Stimulated activated naive CD8-positive, alpha-beta T cell treated with anti-CD3 and anti-CD28 coated beads, Interleukin-15, Interleukin-2, amounts not matched to agents 100 ng/mL and 50 ng/mL, for 24 hours (primary cell): Measurements from ENCODE around the gene ADCY7.
"Not testable (repeated sequence)": the region's sequence is repeated elsewhere in the genome, so short reads cannot be mapped to it uniquely, and the experiment has no call there.

ENCODE experiments used
- H3K27ac Mint-ChIP-seq: one replicate; pipeline ENCODE4 v1.8.0; 2021; ENCODE audit warnings: mild to moderate bottlenecking, mixed read lengths
- H3K27me3 Mint-ChIP-seq: one replicate; pipeline ENCODE4 v1.8.0; 2021; ENCODE audit warnings: mixed read lengths
- H3K36me3 Mint-ChIP-seq: one replicate; pipeline ENCODE4 v1.8.0; 2021; ENCODE audit warnings: low read depth, mixed read lengths
- H3K4me1 Mint-ChIP-seq: one replicate; pipeline ENCODE4 v1.8.0; 2021; ENCODE audit warnings: low read depth, mixed read lengths
- H3K4me3 Mint-ChIP-seq: one replicate; pipeline ENCODE4 v1.8.0; 2021; ENCODE audit warnings: mild to moderate bottlenecking, mixed read lengths
- H3K9me3 Mint-ChIP-seq: one replicate; pipeline ENCODE4 v1.8.0; 2021; ENCODE audit warnings: mixed read lengths

Gene ADCY7

GRCh38 chr16:50331570-50331969 is 65.2 kb downstream of the ADCY7 start:
- Mint-ChIP-seq H3K27me3 (no peaks in the 10 kb centered on the region), H3K4me3 (no peak overlapping the region), H3K27ac (no peak overlapping the region), H3K36me3 (peaks cover 61% of the 10 kb centered on the region), H3K9me3 (no peaks in the 10 kb centered on the region), H3K4me1 (peaks cover 26% of the 10 kb centered on the region)

DNA sequence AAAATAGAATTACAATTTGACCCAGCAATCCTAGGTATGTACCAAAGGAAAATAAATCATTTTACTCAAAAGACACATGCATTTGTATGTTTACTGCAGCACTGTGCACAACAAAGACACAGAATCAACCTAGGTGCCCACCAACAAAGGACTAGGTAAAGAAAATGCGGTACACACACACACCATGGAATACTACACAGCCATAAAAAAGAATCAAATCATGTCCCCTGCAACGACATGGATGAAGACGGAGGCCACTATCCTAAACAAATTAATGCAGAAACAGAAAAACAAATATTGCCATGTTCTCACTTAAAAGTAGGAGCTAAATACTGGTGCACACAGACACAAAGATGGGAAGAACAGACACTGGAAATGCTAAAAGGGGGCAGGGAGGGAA is 66.2 kb downstream of the ADCY7 start:
- Mint-ChIP-seq H3K27me3 (no peaks in the 10 kb centered on the region), H3K4me1 (peaks cover 19% of the 10 kb centered on the region), H3K4me3 (no peak overlapping the region), H3K27ac (no peak overlapping the region), H3K9me3 (no peaks in the 10 kb centered on the region), H3K36me3 (peaks cover 61% of the 10 kb centered on the region)

DNA sequence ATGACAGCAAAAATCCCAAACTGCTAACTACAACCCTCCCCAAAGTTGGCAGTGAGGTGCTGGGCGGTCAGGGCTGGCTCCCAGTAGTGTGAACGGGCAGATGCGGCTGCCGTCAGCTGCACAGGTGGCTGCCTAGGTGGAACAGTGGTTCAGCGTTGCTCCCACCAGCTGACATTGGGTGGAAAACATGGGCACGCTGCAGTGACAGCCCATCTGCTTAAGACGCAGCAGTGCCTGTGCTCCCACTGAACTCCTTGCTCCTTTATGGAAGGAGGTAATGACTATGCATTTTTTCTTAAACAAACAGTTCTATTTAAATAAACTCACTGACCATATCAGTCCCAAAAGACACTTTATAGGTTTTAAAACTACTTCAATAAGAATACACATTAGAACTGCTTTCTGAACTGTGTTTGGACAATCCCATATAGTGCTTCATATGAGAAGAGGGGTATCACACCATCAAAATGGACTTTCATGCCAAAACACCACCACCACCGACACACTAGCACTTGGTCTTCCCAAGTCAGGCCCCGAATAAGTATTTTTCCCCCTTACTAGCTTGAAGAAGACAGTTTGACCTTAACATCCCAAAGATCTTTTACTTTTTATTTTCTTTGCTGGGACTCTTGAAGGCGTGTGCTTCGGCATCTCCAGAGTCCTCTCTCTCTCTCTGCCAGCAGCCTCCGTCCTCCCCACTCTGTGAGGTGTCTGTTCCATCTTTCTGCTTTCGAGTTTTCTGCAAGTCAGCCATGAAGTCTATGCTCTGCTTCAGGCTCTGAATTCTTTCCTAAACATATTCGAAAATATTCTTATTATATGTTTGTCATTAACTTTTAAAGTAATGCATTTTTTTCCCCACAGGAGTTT is 68.0 kb downstream of the ADCY7 start:
- no peak overlapping the region for H3K27ac Mint-ChIP-seq
- no peaks in the 10 kb centered on the region for H3K27me3 Mint-ChIP-seq
- H3K9me3 Mint-ChIP-seq, result no peaks in the 10 kb centered on the region
- peaks cover 25% of the 10 kb centered on the region for H3K4me1 Mint-ChIP-seq
- H3K36me3 Mint-ChIP-seq, result peaks cover 62% of the 10 kb centered on the region
- no peak overlapping the region for H3K4me3 Mint-ChIP-seq

- Mint-ChIP-seq H3K9me3 (no peaks in the 10 kb centered on the region), H3K27ac (peak overlapping the region; percentile 32), H3K4me1 (peaks cover 25% of the 10 kb centered on the region), H3K4me3 (no peak overlapping the region), H3K36me3 (peaks cover 62% of the 10 kb centered on the region), H3K27me3 (no peaks in the 10 kb centered on the region)
Measured at GRCh38 chr16:50335196-50335958, 69.0 kb downstream of the ADCY7 start.

GRCh38 chr16:50336884-50337283 is 70.5 kb downstream of the ADCY7 start:
- no peak overlapping the region for H3K27ac Mint-ChIP-seq
- peaks cover 62% of the 10 kb centered on the region for H3K36me3 Mint-ChIP-seq
- H3K4me1 Mint-ChIP-seq, result peaks cover 25% of the 10 kb centered on the region
- H3K9me3 Mint-ChIP-seq, result no peaks in the 10 kb centered on the region
- H3K4me3 Mint-ChIP-seq, result no peak overlapping the region
- no peaks in the 10 kb centered on the region for H3K27me3 Mint-ChIP-seq

DNA sequence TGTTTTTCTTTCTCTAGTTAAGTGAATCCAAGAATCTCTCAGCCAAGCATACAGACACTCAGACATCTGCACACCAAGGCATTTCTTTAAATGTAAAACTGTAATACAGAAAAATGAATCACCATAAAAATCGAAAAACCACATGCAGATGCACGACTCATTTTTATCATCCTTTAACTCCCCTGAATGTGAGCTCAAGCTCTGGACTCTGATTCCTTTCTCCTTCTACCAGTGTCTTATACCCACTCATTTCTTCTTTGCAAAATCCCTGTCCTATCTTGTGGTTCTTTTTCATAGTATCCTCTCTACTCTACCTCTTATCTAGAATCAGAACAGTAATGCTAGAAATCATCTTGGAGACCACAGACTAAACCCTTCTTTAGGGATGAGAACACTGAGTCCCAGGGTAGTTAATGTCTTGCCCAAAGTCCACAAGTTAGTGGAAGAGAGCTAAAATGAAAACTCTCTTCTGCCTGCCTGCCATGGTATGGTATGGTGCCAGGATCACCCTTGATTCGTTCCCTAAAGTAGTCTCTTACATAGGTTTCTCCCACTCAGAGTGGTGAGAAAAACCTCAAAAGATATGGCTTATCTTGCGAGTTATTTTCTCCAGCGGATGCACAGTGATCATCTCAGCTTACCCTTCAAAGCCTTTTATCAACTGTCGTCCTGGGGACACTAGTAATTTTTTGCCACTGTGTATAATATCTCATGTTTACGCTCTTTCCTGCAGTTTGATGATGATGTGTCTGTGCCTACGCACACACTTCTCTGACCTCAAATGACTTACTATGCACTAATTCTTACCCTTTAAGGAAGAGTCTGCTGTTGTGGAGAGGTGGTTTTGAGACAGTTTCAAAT is 72.2 kb downstream of the ADCY7 start:
- Mint-ChIP-seq H3K27me3 (no peaks in the 10 kb centered on the region), H3K36me3 (peaks cover 56% of the 10 kb centered on the region), H3K27ac (peak overlapping the region; percentile 57), H3K9me3 (no peaks in the 10 kb centered on the region), H3K4me3 (peak overlapping the region; percentile 12), H3K4me1 (peaks cover 25% of the 10 kb centered on the region)

GRCh38 chr16:50340578-50340977 is 74.2 kb downstream of the ADCY7 start:
- no peaks in the 10 kb centered on the region for H3K9me3 Mint-ChIP-seq
- no peaks in the 10 kb centered on the region for H3K27me3 Mint-ChIP-seq
- H3K36me3 Mint-ChIP-seq, result peaks cover 58% of the 10 kb centered on the region
- peaks cover 21% of the 10 kb centered on the region for H3K4me1 Mint-ChIP-seq
- no peak overlapping the region for H3K27ac Mint-ChIP-seq
- no peak overlapping the region for H3K4me3 Mint-ChIP-seq

DNA sequence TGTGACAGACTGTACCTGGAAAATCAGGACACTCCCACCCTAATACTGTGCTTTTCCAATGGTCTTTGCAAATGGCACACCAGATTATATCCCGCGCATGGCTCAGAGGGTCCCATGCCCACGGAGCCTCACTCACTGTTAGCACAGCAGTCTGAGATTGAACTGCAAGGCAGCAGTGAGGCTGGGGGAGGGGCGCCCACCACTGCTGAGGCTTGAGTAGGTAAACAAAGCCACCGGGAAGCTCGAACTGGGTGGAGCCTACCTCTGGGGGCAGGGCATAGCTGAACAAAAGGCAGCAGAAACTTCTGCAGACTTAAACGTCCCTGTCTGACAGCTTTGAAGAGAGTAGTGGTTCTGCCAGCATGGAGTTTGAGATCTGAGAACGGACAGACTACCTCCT is 77.2 kb downstream of the ADCY7 start:
- not testable (repeated sequence) for H3K4me3 Mint-ChIP-seq, H3K27me3 Mint-ChIP-seq, H3K9me3 Mint-ChIP-seq, H3K27ac Mint-ChIP-seq, H3K4me1 Mint-ChIP-seq
- H3K36me3 Mint-ChIP-seq, result peaks cover 69% of the 10 kb centered on the region

DNA sequence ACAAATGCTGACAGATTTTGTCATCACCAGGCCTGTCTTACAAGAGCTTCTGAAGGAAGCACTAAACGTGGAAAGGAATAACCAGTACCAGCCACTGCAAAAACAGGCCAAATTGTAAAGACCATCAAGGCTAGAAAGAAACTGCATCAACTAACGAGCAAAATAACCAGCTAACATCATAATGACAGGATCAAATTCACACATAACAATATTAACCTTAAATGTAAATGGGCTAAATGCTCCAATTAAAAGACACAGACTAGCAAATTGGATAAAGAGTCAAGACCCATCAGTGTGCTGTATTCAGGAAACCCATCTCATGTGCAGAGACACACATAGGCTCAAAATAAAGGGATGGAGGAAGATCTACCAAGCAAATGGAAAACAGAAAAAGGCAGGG is 78.9 kb downstream of the ADCY7 start:
- H3K36me3 Mint-ChIP-seq, result peaks cover 78% of the 10 kb centered on the region
- not testable (repeated sequence) for H3K4me1 Mint-ChIP-seq, H3K9me3 Mint-ChIP-seq, H3K27me3 Mint-ChIP-seq, H3K27ac Mint-ChIP-seq, H3K4me3 Mint-ChIP-seq

DNA sequence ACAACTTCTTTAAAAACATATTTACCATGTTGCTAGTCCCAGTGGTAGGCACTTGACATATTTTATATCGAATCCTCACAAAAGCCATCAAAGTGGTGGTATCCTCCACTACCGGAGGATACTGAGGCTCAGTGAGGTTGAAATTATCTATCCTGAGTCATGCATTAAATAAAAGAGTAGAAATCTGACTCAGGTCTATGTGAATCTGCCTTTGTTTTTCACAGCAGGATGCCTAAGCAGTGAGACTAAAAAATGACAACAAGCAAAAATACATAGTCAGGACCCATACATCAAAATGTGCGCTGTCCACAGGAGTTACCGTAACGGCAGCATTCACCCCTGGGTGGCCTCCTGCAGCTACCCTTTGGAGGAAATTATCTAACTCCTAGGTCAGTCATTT is 84.8 kb downstream of the ADCY7 start:
- Mint-ChIP-seq H3K27me3 (no peaks in the 10 kb centered on the region), H3K9me3 (no peaks in the 10 kb centered on the region), H3K27ac (no peak overlapping the region), H3K36me3 (peaks cover 70% of the 10 kb centered on the region), H3K4me1 (peaks cover 5% of the 10 kb centered on the region), H3K4me3 (no peak overlapping the region)

- no peaks in the 10 kb centered on the region for H3K27me3 Mint-ChIP-seq
- no peak overlapping the region for H3K27ac Mint-ChIP-seq
- H3K9me3 Mint-ChIP-seq, result no peaks in the 10 kb centered on the region
- H3K36me3 Mint-ChIP-seq, result peaks cover 66% of the 10 kb centered on the region
- H3K4me1 Mint-ChIP-seq, result peaks cover 5% of the 10 kb centered on the region
- no peak overlapping the region for H3K4me3 Mint-ChIP-seq
Measured at GRCh38 chr16:50351952-50352351, 85.6 kb downstream of the ADCY7 start.

GRCh38 chr16:50354082-50354481 is 87.7 kb downstream of the ADCY7 start:
- Mint-ChIP-seq H3K27ac (no peak overlapping the region), H3K36me3 (peaks cover 59% of the 10 kb centered on the region), H3K4me1 (peaks cover 5% of the 10 kb centered on the region), H3K9me3 (no peaks in the 10 kb centered on the region), H3K27me3 (no peaks in the 10 kb centered on the region), H3K4me3 (no peak overlapping the region)

GRCh38 chr16:50354629-50355456 is 88.5 kb downstream of the ADCY7 start:
- Mint-ChIP-seq H3K27ac (no peak overlapping the region), H3K9me3 (no peaks in the 10 kb centered on the region), H3K4me3 (no peak overlapping the region), H3K4me1 (peaks cover 11% of the 10 kb centered on the region), H3K36me3 (peaks cover 58% of the 10 kb centered on the region), H3K27me3 (no peaks in the 10 kb centered on the region)

DNA sequence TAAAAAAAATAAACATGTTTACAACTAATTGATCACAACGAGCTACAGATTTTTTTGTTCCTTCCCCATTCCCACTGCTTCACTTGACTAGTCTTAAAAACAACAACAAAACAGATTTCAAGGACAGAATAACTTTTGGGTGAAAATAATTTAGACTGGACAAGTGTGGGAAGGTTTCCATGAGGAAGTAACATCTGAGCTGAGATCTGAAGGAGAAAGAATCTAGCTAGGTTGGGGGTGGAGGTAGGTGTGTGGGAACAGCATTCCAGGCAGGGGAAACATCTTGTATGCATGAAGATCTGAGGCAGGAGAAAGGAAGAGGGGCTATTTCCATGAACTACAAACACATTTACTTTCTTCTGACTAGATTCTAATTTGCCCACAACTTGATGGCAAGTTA is 93.3 kb downstream of the ADCY7 start:
- Mint-ChIP-seq H3K27me3 (no peaks in the 10 kb centered on the region), H3K4me1 (peaks cover 37% of the 10 kb centered on the region), H3K9me3 (no peaks in the 10 kb centered on the region), H3K27ac (peak overlapping the region; percentile 72), H3K4me3 (no peak overlapping the region), H3K36me3 (peaks cover 51% of the 10 kb centered on the region)
